ENCODE results near the gene SHROOM3. TPM values are rescaled to one million over a fixed set of nuclear protein-coding genes. Genes with fewer than 3 reads are reported as not detected.
A peak's percentile ranks its signal among the peaks of the same experiment; 100 is the strongest.

The SHROOM3 gene
- total RNA-seq, 1 donor from 2014 or later = 0.05 TPM

- intact Hi-C loops (cut with micrococcal nuclease) = no loop called here
- DNase-seq = no peak
- Mint-ChIP-seq H3K36me3 (ENCODE audit: low read depth) (no peaks in the 10 kb centered on the region), H3K4me1 (no peaks in the 10 kb centered on the region), H3K27me3 (peaks cover 9% of the 10 kb centered on the region), H3K27ac (no peak overlapping the region), H3K9me3 (no peaks in the 10 kb centered on the region), H3K4me3 (no peak overlapping the region)
Measured at GRCh38 chr4:76744241-76744921, 309.4 kb downstream of the SHROOM3 start.

GRCh38 chr4:76745240-76745639, 310.2 kb downstream of the SHROOM3 start:
- no peak for DNase-seq
- H3K4me3 Mint-ChIP-seq = no peak overlapping the region
- no peaks in the 10 kb centered on the region for H3K9me3 Mint-ChIP-seq
- H3K27ac Mint-ChIP-seq = no peak overlapping the region
- peaks cover 15% of the 10 kb centered on the region for H3K27me3 Mint-ChIP-seq
- intact Hi-C loops (cut with micrococcal nuclease) = no loop called here
- no peaks in the 10 kb centered on the region for H3K36me3 Mint-ChIP-seq (ENCODE audit: low read depth)
- no peaks in the 10 kb centered on the region for H3K4me1 Mint-ChIP-seq

GRCh38 chr4:76747563-76747962, 312.5 kb downstream of the SHROOM3 start:
- H3K9me3 Mint-ChIP-seq = peaks cover 3% of the 10 kb centered on the region
- no peaks in the 10 kb centered on the region for H3K36me3 Mint-ChIP-seq (ENCODE audit: low read depth)
- intact Hi-C loops (cut with micrococcal nuclease) = no loop called here
- no peak overlapping the region for H3K27ac Mint-ChIP-seq
- peaks cover 24% of the 10 kb centered on the region for H3K27me3 Mint-ChIP-seq
- DNase-seq = no peak
- no peak overlapping the region for H3K4me3 Mint-ChIP-seq
- H3K4me1 Mint-ChIP-seq = no peaks in the 10 kb centered on the region

- Mint-ChIP-seq H3K4me3 (no peak overlapping the region), H3K36me3 (ENCODE audit: low read depth) (no peaks in the 10 kb centered on the region), H3K4me1 (peaks cover 2% of the 10 kb centered on the region), H3K9me3 (peaks cover 3% of the 10 kb centered on the region), H3K27ac (no peak overlapping the region), H3K27me3 (peaks cover 27% of the 10 kb centered on the region)
- DNase-seq = peak; percentile 69
- intact Hi-C loops (cut with micrococcal nuclease) = loop anchor here (2.0 kb wide), 1 partner anchor 318 kb away; no protein-coding TSS in a partner anchor
Measured at GRCh38 chr4:76748649-76749048, 313.6 kb downstream of the SHROOM3 start.

- Mint-ChIP-seq H3K27me3 (peaks cover 27% of the 10 kb centered on the region), H3K27ac (no peak overlapping the region), H3K4me3 (no peak overlapping the region), H3K36me3 (ENCODE audit: low read depth) (no peaks in the 10 kb centered on the region), H3K4me1 (peaks cover 2% of the 10 kb centered on the region), H3K9me3 (peaks cover 3% of the 10 kb centered on the region)
- DNase-seq = no peak
- intact Hi-C loops (cut with micrococcal nuclease) = loop anchor here (2.0 kb wide), 1 partner anchor 319 kb away; no protein-coding TSS in a partner anchor
Measured at GRCh38 chr4:76749355-76749754, 314.3 kb downstream of the SHROOM3 start.

- Mint-ChIP-seq H3K36me3 (ENCODE audit: low read depth) (no peaks in the 10 kb centered on the region), H3K9me3 (peaks cover 3% of the 10 kb centered on the region), H3K4me1 (peaks cover 2% of the 10 kb centered on the region), H3K27me3 (peaks cover 27% of the 10 kb centered on the region), H3K4me3 (no peak overlapping the region), H3K27ac (no peak overlapping the region)
- DNase-seq = no peak
- intact Hi-C loops (cut with micrococcal nuclease) = no loop called here
Measured at GRCh38 chr4:76750716-76751115, 315.7 kb downstream of the SHROOM3 start.

GRCh38 chr4:76751612-76752343, 316.7 kb downstream of the SHROOM3 start:
- no peak for DNase-seq
- H3K27me3 Mint-ChIP-seq = peaks cover 27% of the 10 kb centered on the region
- peaks cover 2% of the 10 kb centered on the region for H3K4me1 Mint-ChIP-seq
- peaks cover 3% of the 10 kb centered on the region for H3K9me3 Mint-ChIP-seq
- intact Hi-C loops (cut with micrococcal nuclease) = no loop called here
- no peak overlapping the region for H3K4me3 Mint-ChIP-seq
- H3K27ac Mint-ChIP-seq = no peak overlapping the region
- H3K36me3 Mint-ChIP-seq (ENCODE audit: low read depth) = no peaks in the 10 kb centered on the region

- no peak overlapping the region for H3K27ac Mint-ChIP-seq
- peaks cover 2% of the 10 kb centered on the region for H3K4me1 Mint-ChIP-seq
- H3K4me3 Mint-ChIP-seq = no peak overlapping the region
- DNase-seq = no peak
- peaks cover 27% of the 10 kb centered on the region for H3K27me3 Mint-ChIP-seq
- intact Hi-C loops (cut with micrococcal nuclease) = no loop called here
- H3K36me3 Mint-ChIP-seq (ENCODE audit: low read depth) = no peaks in the 10 kb centered on the region
- peaks cover 3% of the 10 kb centered on the region for H3K9me3 Mint-ChIP-seq
Measured at GRCh38 chr4:76752861-76753501, 318.0 kb downstream of the SHROOM3 start.

GRCh38 chr4:76753814-76754213, 318.8 kb downstream of the SHROOM3 start:
- Mint-ChIP-seq H3K4me3 (no peak overlapping the region), H3K4me1 (peaks cover 4% of the 10 kb centered on the region), H3K27me3 (peaks cover 24% of the 10 kb centered on the region), H3K27ac (no peak overlapping the region), H3K36me3 (ENCODE audit: low read depth) (no peaks in the 10 kb centered on the region), H3K9me3 (peaks cover 3% of the 10 kb centered on the region)
- intact Hi-C loops (cut with micrococcal nuclease) = no loop called here
- no peak for DNase-seq

- no peak for DNase-seq
- H3K27me3 Mint-ChIP-seq = peaks cover 21% of the 10 kb centered on the region
- peaks cover 4% of the 10 kb centered on the region for H3K4me1 Mint-ChIP-seq
- no peak overlapping the region for H3K27ac Mint-ChIP-seq
- H3K36me3 Mint-ChIP-seq (ENCODE audit: low read depth) = no peaks in the 10 kb centered on the region
- no peak overlapping the region for H3K4me3 Mint-ChIP-seq
- peaks cover 3% of the 10 kb centered on the region for H3K9me3 Mint-ChIP-seq
- intact Hi-C loops (cut with micrococcal nuclease) = no loop called here
Measured at GRCh38 chr4:76754439-76754838, 319.4 kb downstream of the SHROOM3 start.

- H3K4me1 Mint-ChIP-seq = peaks cover 4% of the 10 kb centered on the region
- no peaks in the 10 kb centered on the region for H3K36me3 Mint-ChIP-seq (ENCODE audit: low read depth)
- no peak overlapping the region for H3K27ac Mint-ChIP-seq
- DNase-seq = no peak
- H3K27me3 Mint-ChIP-seq = peaks cover 18% of the 10 kb centered on the region
- H3K9me3 Mint-ChIP-seq = peaks cover 3% of the 10 kb centered on the region
- H3K4me3 Mint-ChIP-seq = no peak overlapping the region
- intact Hi-C loops (cut with micrococcal nuclease) = no loop called here
Measured at GRCh38 chr4:76755756-76756155, 320.7 kb downstream of the SHROOM3 start.

- Mint-ChIP-seq H3K27me3 (peaks cover 17% of the 10 kb centered on the region), H3K4me1 (peaks cover 4% of the 10 kb centered on the region), H3K27ac (no peak overlapping the region), H3K36me3 (ENCODE audit: low read depth) (no peaks in the 10 kb centered on the region), H3K4me3 (no peak overlapping the region), H3K9me3 (peaks cover 3% of the 10 kb centered on the region)
- DNase-seq = no peak
- intact Hi-C loops (cut with micrococcal nuclease) = no loop called here
Measured at GRCh38 chr4:76756416-76756815, 321.4 kb downstream of the SHROOM3 start.

- H3K9me3 Mint-ChIP-seq = no peaks in the 10 kb centered on the region
- peaks cover 4% of the 10 kb centered on the region for H3K4me1 Mint-ChIP-seq
- no peak overlapping the region for H3K27ac Mint-ChIP-seq
- intact Hi-C loops (cut with micrococcal nuclease) = no loop called here
- H3K27me3 Mint-ChIP-seq = peaks cover 10% of the 10 kb centered on the region
- DNase-seq = no peak
- H3K4me3 Mint-ChIP-seq = no peak overlapping the region
- H3K36me3 Mint-ChIP-seq (ENCODE audit: low read depth) = no peaks in the 10 kb centered on the region
Measured at GRCh38 chr4:76757418-76757939, 322.4 kb downstream of the SHROOM3 start.

Measured in activated CD4-positive, alpha-beta T cell treated with anti-CD3 and anti-CD28 coated beads, Interleukin-2, amount 10 ng/mL, durations not matched to agents 24 days and 14 days (primary cell).